PC-3 (cell line): ENCODE measurements around the gene TFEC. TPM values are rescaled to one million over a fixed set of nuclear protein-coding genes. Genes with fewer than 3 reads are reported as not detected.

Experiments
- ATAC-seq: fragments of 200-7000 bp; cut with Tn5 transposase; 2 replicates; pipeline ENCODE4 v1.9.1; 2020; ENCODE audit warnings: mild to moderate bottlenecking, moderate library complexity
- BruUV-seq: library from RNA; stranded (reverse); fragments of 400-500 nt; replicated peaks from 2 replicates; lab custom pipeline; 2021; lab: Mats Ljungman, UMichigan
- CTCF ChIA-PET: fragments of 300-600 bp; sonication (Branson Sonifier 250); formaldehyde crosslinking; loops from one replicate; lab custom pipeline; 2022; ENCODE audit warnings: antibody characterized with exemption; lab: Charles Lee
- POLR2A ChIA-PET: fragments of 300-600 bp; sonication (Branson Sonifier 250); formaldehyde crosslinking; loops from one replicate; lab custom pipeline; 2022; ENCODE audit warnings: antibody characterized with exemption; ENCODE audit not compliant: unreplicated experiment; lab: Charles Lee
- DNase-seq: peaks from one replicate; pipeline ENCODE4 v3.0.0-alpha.2; 2015
- H2AFZ ChIP-seq: fragments of 300-600 bp; sonication (generic); 2 replicates; pipeline ENCODE4 v1.6.0; 2016; ENCODE audit warnings: antibody characterized with exemption, low read length
- H3F3A ChIP-seq: fragments of 300-600 bp; sonication (generic); one replicate; pipeline ENCODE4 v1.6.0; 2017; ENCODE audit warnings: antibody characterized with exemption, low read length, control low read depth, mild to moderate bottlenecking; ENCODE audit not compliant: unreplicated experiment
- H3K27ac ChIP-seq: fragments of 300-600 bp; sonication (generic); 2 replicates; pipeline ENCODE4 v1.5.1; 2016; ENCODE audit warnings: mild to moderate bottlenecking, low read length
- H3K27me3 ChIP-seq: fragments of 300-600 bp; sonication (generic); 2 replicates; pipeline ENCODE4 v1.6.1; 2016; ENCODE audit warnings: low read length, mixed read lengths
- H3K36me3 ChIP-seq: fragments of 300-600 bp; sonication (generic); 2 replicates; pipeline ENCODE4 v1.6.1; 2016; ENCODE audit warnings: low read depth, mixed run types, low read length, mixed read lengths
- H3K4me1 ChIP-seq: fragments of 300-600 bp; sonication (generic); 2 replicates; pipeline ENCODE4 v1.5.1; 2016; ENCODE audit warnings: low read length; ENCODE audit not compliant: insufficient read depth
- H3K4me2 ChIP-seq: fragments of 300-600 bp; sonication (generic); 2 replicates; pipeline ENCODE4 v1.6.0; 2016; ENCODE audit warnings: low read length
- H3K4me3 ChIP-seq: fragments of 300-600 bp; sonication (generic); 2 replicates; pipeline ENCODE4 v1.5.1; 2016; ENCODE audit warnings: mild to moderate bottlenecking, low read length, mixed read lengths
- H3K79me2 ChIP-seq: fragments of 300-600 bp; sonication (generic); 2 replicates; pipeline ENCODE4 v1.6.1; 2017; ENCODE audit warnings: low read length, mixed read lengths
- H3K9ac ChIP-seq: fragments of 300-600 bp; sonication (generic); 2 replicates; pipeline ENCODE4 v1.6.0; 2016; ENCODE audit warnings: mild to moderate bottlenecking, low read length
- H3K9me2 ChIP-seq: fragments of 300-600 bp; sonication (generic); replicated peaks from 2 replicates; pipeline ENCODE4 v1.6.1; 2016; ENCODE audit warnings: mixed run types, low read length, mixed read lengths
- H3K9me3 ChIP-seq: fragments of 300-600 bp; sonication (generic); 2 replicates; pipeline ENCODE4 v1.6.1; 2016; ENCODE audit warnings: low read length, mixed read lengths
- H4K20me1 ChIP-seq: fragments of 300-600 bp; sonication (generic); 2 replicates; pipeline ENCODE4 v1.6.1; 2016; ENCODE audit warnings: low read length, mixed read lengths
- EZH2 ChIP-seq: fragments of 300-600 bp; sonication (generic); IDR thresholded peaks from one replicate; pipeline ENCODE4 v1.6.1; 2017; ENCODE audit warnings: antibody characterized with exemption, mild to moderate bottlenecking, low read length; ENCODE audit not compliant: unreplicated experiment
- EZH2phosphoT487 ChIP-seq: fragments of 300-600 bp; sonication (generic); IDR thresholded peaks from 2 replicates; pipeline ENCODE4 v1.6.1; 2018; ENCODE audit warnings: mild to moderate bottlenecking, antibody characterized with exemption, low read length, borderline replicate concordance
- intact Hi-C: fragments of 100-400 bp; cut with micrococcal nuclease; formaldehyde crosslinking; loops from 2 replicates; pipeline ENCODE4 v1.9.0; 2023
- total RNA-seq: library from RNA; depleted of rRNA; stranded (reverse); fragments of >200 nt; gene quantifications from 2 replicates; pipeline ENCODE4 v1.2.3, GENCODE V29; 2014
- TF ChIP-seq, protein P1 (sequence below): fragments of 300-600 bp; sonication (generic); conservative IDR thresholded peaks from 2 replicates; pipeline ENCODE4 v1.5.1; 2017; ENCODE audit warnings: antibody characterized with exemption, low read depth, mild to moderate bottlenecking, low read length

The TFEC gene
- total RNA-seq, 1 experiment from 2014 or later = 0.15 TPM

DNA sequence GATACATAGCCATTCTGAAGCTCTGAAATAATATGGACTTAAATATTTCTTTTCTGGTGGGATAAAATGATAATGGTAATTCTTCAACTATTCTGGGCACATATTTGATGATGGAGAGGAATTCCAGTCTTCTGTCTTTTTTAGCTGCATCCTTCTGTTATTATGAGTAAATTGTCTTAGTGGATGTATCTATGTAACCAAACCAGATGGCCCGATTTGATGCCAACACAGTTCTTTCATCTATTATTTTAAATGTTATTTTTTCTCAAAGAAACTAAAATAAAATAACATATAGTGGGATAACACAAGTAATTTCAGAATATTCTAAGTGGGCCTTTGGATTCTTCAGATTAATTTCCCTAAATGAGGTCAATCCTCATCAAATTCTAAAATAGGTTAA, 110.2 kb downstream of the TFEC start:
- no peaks in the 10 kb centered on the region for H3K4me1 ChIP-seq
- DNase-seq (no peak), ATAC-seq (no peak)
- TF ChIP-seq, protein P1, sequence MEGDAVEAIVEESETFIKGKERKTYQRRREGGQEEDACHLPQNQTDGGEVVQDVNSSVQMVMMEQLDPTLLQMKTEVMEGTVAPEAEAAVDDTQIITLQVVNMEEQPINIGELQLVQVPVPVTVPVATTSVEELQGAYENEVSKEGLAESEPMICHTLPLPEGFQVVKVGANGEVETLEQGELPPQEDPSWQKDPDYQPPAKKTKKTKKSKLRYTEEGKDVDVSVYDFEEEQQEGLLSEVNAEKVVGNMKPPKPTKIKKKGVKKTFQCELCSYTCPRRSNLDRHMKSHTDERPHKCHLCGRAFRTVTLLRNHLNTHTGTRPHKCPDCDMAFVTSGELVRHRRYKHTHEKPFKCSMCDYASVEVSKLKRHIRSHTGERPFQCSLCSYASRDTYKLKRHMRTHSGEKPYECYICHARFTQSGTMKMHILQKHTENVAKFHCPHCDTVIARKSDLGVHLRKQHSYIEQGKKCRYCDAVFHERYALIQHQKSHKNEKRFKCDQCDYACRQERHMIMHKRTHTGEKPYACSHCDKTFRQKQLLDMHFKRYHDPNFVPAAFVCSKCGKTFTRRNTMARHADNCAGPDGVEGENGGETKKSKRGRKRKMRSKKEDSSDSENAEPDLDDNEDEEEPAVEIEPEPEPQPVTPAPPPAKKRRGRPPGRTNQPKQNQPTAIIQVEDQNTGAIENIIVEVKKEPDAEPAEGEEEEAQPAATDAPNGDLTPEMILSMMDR = no peak
- TF ChIP-seq EZH2 = no peak
- TF ChIP-seq EZH2phosphoT487 = no peak
- H3F3A ChIP-seq = no peaks in the 10 kb centered on the region
- no peaks in the 10 kb centered on the region for H3K36me3 ChIP-seq
- H3K4me2 ChIP-seq = no peak overlapping the region
- intact Hi-C loops = no loop called here
- no peaks in the 10 kb centered on the region for H3K9me2 ChIP-seq
- H2AFZ ChIP-seq = no peak overlapping the region
- H3K79me2 ChIP-seq = no peaks in the 10 kb centered on the region
- H3K9ac ChIP-seq = no peak overlapping the region
- H3K9me3 ChIP-seq = no peaks in the 10 kb centered on the region
- H3K4me3 ChIP-seq = no peak overlapping the region
- BruUV-seq = no TSS peak
- peaks cover 50% of the 10 kb centered on the region for H3K27me3 ChIP-seq
- no peaks in the 10 kb centered on the region for H4K20me1 ChIP-seq
- CTCF ChIA-PET = no interaction called here
- POLR2A ChIA-PET = no interaction called here
- no peak overlapping the region for H3K27ac ChIP-seq

DNA sequence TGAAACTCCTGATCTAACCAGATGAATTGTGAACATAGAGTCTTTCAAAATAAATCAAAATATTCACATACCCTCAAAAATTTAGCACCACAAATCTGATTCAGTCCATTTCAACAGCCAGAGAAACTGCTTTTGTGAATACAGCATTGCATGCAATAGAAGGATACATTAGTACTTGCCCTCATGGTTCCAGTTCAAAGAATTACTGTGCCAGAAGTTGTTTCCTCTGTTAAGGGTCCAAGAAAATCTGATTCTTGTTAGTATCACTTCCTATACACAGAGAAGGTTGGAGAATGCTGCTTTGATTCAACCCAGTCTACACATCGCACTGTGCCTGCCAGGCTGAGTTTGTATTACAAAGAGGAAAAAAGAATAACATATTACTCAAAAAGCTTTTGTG, 115.6 kb downstream of the TFEC start:
- no TSS peak for BruUV-seq
- Histone ChIP-seq H3K9ac (no peak overlapping the region), H3F3A (no peaks in the 10 kb centered on the region), H3K9me3 (no peaks in the 10 kb centered on the region), H3K36me3 (no peaks in the 10 kb centered on the region), H3K27ac (no peak overlapping the region), H4K20me1 (no peaks in the 10 kb centered on the region), H3K4me2 (no peak overlapping the region), H3K27me3 (peaks cover 67% of the 10 kb centered on the region), H2AFZ (no peak overlapping the region), H3K9me2 (no peaks in the 10 kb centered on the region), H3K4me3 (no peak overlapping the region), H3K4me1 (no peaks in the 10 kb centered on the region), H3K79me2 (no peaks in the 10 kb centered on the region)
- intact Hi-C loops = no loop called here
- POLR2A ChIA-PET = no interaction called here
- CTCF ChIA-PET = no interaction called here
- ATAC-seq (no peak), DNase-seq (no peak)
- TF ChIP-seq EZH2phosphoT487 = no peak
- TF ChIP-seq EZH2 = no peak
- TF ChIP-seq, protein P1 = no peak

DNA sequence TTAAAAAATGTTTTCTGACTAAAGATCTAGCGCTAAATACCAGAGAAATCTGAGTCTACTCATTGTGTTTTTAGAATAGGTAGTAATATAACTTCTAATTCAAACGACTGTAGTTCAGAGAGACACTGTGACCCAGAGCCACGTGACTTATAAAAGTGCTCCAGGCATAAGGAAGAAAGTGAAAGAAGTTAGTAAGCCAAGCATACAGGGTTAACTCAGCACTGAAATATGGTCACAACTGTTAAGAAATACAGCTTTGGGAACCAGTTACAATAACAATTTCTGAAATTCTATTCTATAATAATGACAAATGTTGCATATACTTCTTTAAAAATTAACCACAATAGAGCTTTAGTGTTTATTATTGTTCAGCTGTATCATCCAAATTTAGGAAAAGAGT, 119.1 kb downstream of the TFEC start:
- intact Hi-C loops = loop anchor here (2.0 kb wide), 1 partner anchor 211 kb away; no protein-coding TSS in a partner anchor
- no TSS peak for BruUV-seq
- Histone ChIP-seq H3K79me2 (no peaks in the 10 kb centered on the region), H3K4me2 (no peak overlapping the region), H3K9ac (no peak overlapping the region), H3K9me2 (no peaks in the 10 kb centered on the region), H3K27ac (no peak overlapping the region), H3K9me3 (no peaks in the 10 kb centered on the region), H2AFZ (no peak overlapping the region), H3K4me3 (no peak overlapping the region), H4K20me1 (no peaks in the 10 kb centered on the region), H3K4me1 (no peaks in the 10 kb centered on the region), H3K27me3 (peaks cover 78% of the 10 kb centered on the region), H3F3A (no peaks in the 10 kb centered on the region), H3K36me3 (no peaks in the 10 kb centered on the region)
- ATAC-seq (no peak), DNase-seq (no peak)
- CTCF ChIA-PET = no interaction called here
- TF ChIP-seq, protein P1 = no peak
- TF ChIP-seq EZH2phosphoT487 (no peak), EZH2 (no peak)
- POLR2A ChIA-PET = no interaction called here
